Lung (tissue), 12 donors: Measurements from ENCODE around the gene NME4. TPM values are rescaled to one million over a fixed set of nuclear protein-coding genes. Genes with fewer than 3 reads are reported as not detected.

Experiments
- ATAC-seq: fragments of 200-7000 bp; cut with Tn5 transposase; one replicate; pipeline ENCODE4 v1.9.1; 2020; ENCODE audit warnings: moderate number of reproducible peaks; ENCODE audit not compliant: insufficient read depth, low FRiP score
- DNase-seq, 3 donors: peaks; one replicate each; pipeline ENCODE4 v3.0.0-alpha.2; 2013 to 2017
- H3K27ac ChIP-seq, 2 donors: one replicate each; pipeline ENCODE4 v1.5.1; 2013; ENCODE audit warnings: mild to moderate bottlenecking in 2 of 2, moderate library complexity in 2 of 2, control low read depth in 1 of 2, inconsistent platforms in 1 of 2, low read depth in 1 of 2, low read length in 1 of 2
- H3K27me3 ChIP-seq, 3 donors: one replicate each; pipeline ENCODE4 v1.5.1; 2013; ENCODE audit warnings: low read length in 2 of 3; ENCODE audit not compliant: control insufficient read depth in 3 of 3, insufficient read depth in 3 of 3
- H3K36me3 ChIP-seq, 4 donors: one replicate each; pipeline ENCODE4 v1.5.1; 2013; ENCODE audit warnings: low read length in 4 of 4, mild to moderate bottlenecking in 1 of 4, moderate library complexity in 1 of 4; ENCODE audit not compliant: control insufficient read depth in 4 of 4, insufficient read depth in 4 of 4
- H3K4me1 ChIP-seq, 5 donors: one replicate each; pipeline ENCODE4 v1.5.1; 2013; ENCODE audit warnings: low read length in 5 of 5, mild to moderate bottlenecking in 2 of 5, moderate library complexity in 1 of 5; ENCODE audit not compliant: control insufficient read depth in 5 of 5, insufficient read depth in 5 of 5
- H3K4me3 ChIP-seq: one replicate; pipeline ENCODE4 v1.5.1; 2013; ENCODE audit warnings: mild to moderate bottlenecking, control low read depth, moderate library complexity
- H3K9ac ChIP-seq, 2 donors: one replicate each; pipeline ENCODE4 v1.5.1; 2013; ENCODE audit warnings: low read length in 2 of 2, control low read depth in 1 of 2; ENCODE audit not compliant: insufficient read depth in 1 of 2
- H3K9me3 ChIP-seq, 4 donors: one replicate each; pipeline ENCODE4 v1.5.1; 2013; ENCODE audit warnings: low read length in 3 of 4, mild to moderate bottlenecking in 1 of 4, moderate library complexity in 1 of 4; ENCODE audit not compliant: control insufficient read depth in 4 of 4, insufficient read depth in 3 of 4
- CTCF ChIP-seq: IDR thresholded peaks from 2 replicates; pipeline ENCODE4 v1.5.1; 2012; ENCODE audit warnings: mild to moderate bottlenecking; ENCODE audit errors: control extremely low read depth, extremely low read depth
- WGBS, 2 donors: extraction: QIAGEN DNeasy Blood & Tissue Kit; methylation state at CpG; one replicate each; pipeline ENCODE4 v1.1.7; 2013; 5-methylcytosine and 5-hydroxymethylcytosine counted together
- polyA plus RNA-seq, 2 donors: library from polyadenylated mRNA; stranded (reverse); fragments of 200-250 nt; gene quantifications; one replicate each; pipeline ENCODE4 v1.2.1, GENCODE V29; 2013
- total RNA-seq, 2 donors: library from RNA; depleted of rRNA in 1 of 2; stranded (reverse); fragments of >200 nt in 1 of 2; gene quantifications; one replicate each; pipeline ENCODE4 v1.2.1, GENCODE V29; 2014 to 2021
- donor health status: control.
- donor health status: control.
- donor health status: Bipolar disorder and iron deficiency.
- donor health status: healthy.
- donor health status: DM: yes; HTN: yes; CAD: no.

NME4 gene
- total and polyA plus RNA-seq, 4 donors, result 18.0 to 68.7 (median 65.8) TPM

DNA sequence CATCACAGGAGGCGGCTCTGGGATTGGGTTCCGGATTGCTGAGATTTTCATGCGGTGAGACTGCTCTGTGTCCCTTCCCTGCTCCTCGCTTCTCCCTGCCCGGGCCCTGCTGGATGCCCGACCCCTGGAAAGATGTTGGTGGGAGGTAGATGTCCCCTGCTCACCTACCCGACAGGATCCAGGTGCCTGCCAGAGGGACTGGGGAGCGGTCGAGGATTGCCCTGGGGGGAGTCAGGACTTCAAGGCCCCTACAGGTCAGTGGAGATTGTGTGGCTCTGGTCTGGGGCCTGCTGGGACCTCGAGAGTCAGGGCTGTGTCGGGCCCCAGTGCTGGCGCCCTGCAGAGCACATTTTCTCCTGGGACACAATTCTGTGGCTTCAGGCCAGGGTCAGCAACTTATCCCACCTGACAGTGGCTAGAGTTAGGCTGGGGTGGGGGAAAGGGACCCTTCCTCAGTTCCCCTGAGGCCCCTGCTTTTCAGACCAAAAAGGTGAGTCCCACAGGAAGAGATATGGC lies 8.0 kb downstream of the NME4 start:
- ATAC-seq (no peak), DNase-seq (no peak)
- Histone ChIP-seq H3K27me3 (no peaks in the 10 kb centered on the region), H3K9me3 (no peaks in the 10 kb centered on the region), H3K9ac (no peak overlapping the region), H3K4me3 (no peak overlapping the region), H3K36me3 (peaks cover 0 to 6% (median 3%) of the 10 kb centered on the region in 4 donors), H3K4me1 (peaks cover 0 to 4% (median 0%) of the 10 kb centered on the region in 5 donors), H3K27ac (no peak overlapping the region)
- WGBS, 2 donors, result 95 to 96% methylated on average over 12 of the region's 12 CpGs
- no peak for TF ChIP-seq CTCF

- peaks cover 0 to 9% (median 0%) of the 10 kb centered on the region in 4 donors for H3K36me3 ChIP-seq
- TF ChIP-seq CTCF, result no peak
- H3K4me3 ChIP-seq, result no peak overlapping the region
- H3K4me1 ChIP-seq, result peaks cover 0 to under 1% (median 0%) of the 10 kb centered on the region in 5 donors
- H3K27ac ChIP-seq, result no peak overlapping the region
- no peaks in the 10 kb centered on the region for H3K27me3 ChIP-seq
- 90 to 94% methylated on average over 26 to 27 of the region's 27 CpGs for WGBS, 2 donors
- no peak overlapping the region for H3K9ac ChIP-seq
- no peaks in the 10 kb centered on the region for H3K9me3 ChIP-seq
- DNase-seq (no peak), ATAC-seq (no peak)
Measured at GRCh38 chr16:405548-406506, 8.8 kb downstream of the NME4 start.

GRCh38 chr16:407253-407652 lies 10.3 kb downstream of the NME4 start:
- DNase-seq (no peak), ATAC-seq (no peak)
- no peak overlapping the region for H3K27ac ChIP-seq
- no peaks in the 10 kb centered on the region for H3K9me3 ChIP-seq
- 90 to 96% methylated on average over 16 of the region's 16 CpGs for WGBS, 2 donors
- H3K36me3 ChIP-seq, result peaks cover 0 to 21% (median 0%) of the 10 kb centered on the region in 4 donors
- H3K9ac ChIP-seq, result no peak overlapping the region
- no peaks in the 10 kb centered on the region for H3K27me3 ChIP-seq
- no peaks in the 10 kb centered on the region for H3K4me1 ChIP-seq
- no peak for TF ChIP-seq CTCF
- H3K4me3 ChIP-seq, result no peak overlapping the region
